Lung (tissue), 12 donors: ENCODE data around the gene ATL2. TPM values are rescaled to one million over a fixed set of nuclear protein-coding genes. Genes with fewer than 3 reads are reported as not detected.
"Not testable (repeated sequence)": the region's sequence is repeated elsewhere in the genome, so short reads cannot be mapped to it uniquely, and the experiment has no call there.

Source experiments
- ATAC-seq: fragments of 200-7000 bp; cut with Tn5 transposase; one replicate; pipeline ENCODE4 v1.9.1; 2020; ENCODE audit warnings: moderate number of reproducible peaks; ENCODE audit not compliant: insufficient read depth, low FRiP score
- DNase-seq, 3 donors: peaks; one replicate each; pipeline ENCODE4 v3.0.0-alpha.2; 2013 to 2017
- H3K27ac ChIP-seq, 2 donors: one replicate each; pipeline ENCODE4 v1.5.1; 2013; ENCODE audit warnings: mild to moderate bottlenecking in 2 of 2, moderate library complexity in 2 of 2, control low read depth in 1 of 2, inconsistent platforms in 1 of 2, low read depth in 1 of 2, low read length in 1 of 2
- H3K27me3 ChIP-seq, 3 donors: one replicate each; pipeline ENCODE4 v1.5.1; 2013; ENCODE audit warnings: low read length in 2 of 3; ENCODE audit not compliant: control insufficient read depth in 3 of 3, insufficient read depth in 3 of 3
- H3K36me3 ChIP-seq, 4 donors: one replicate each; pipeline ENCODE4 v1.5.1; 2013; ENCODE audit warnings: low read length in 4 of 4, mild to moderate bottlenecking in 1 of 4, moderate library complexity in 1 of 4; ENCODE audit not compliant: control insufficient read depth in 4 of 4, insufficient read depth in 4 of 4
- H3K4me1 ChIP-seq, 5 donors: one replicate each; pipeline ENCODE4 v1.5.1; 2013; ENCODE audit warnings: low read length in 5 of 5, mild to moderate bottlenecking in 2 of 5, moderate library complexity in 1 of 5; ENCODE audit not compliant: control insufficient read depth in 5 of 5, insufficient read depth in 5 of 5
- H3K4me3 ChIP-seq: one replicate; pipeline ENCODE4 v1.5.1; 2013; ENCODE audit warnings: mild to moderate bottlenecking, control low read depth, moderate library complexity
- H3K9ac ChIP-seq, 2 donors: one replicate each; pipeline ENCODE4 v1.5.1; 2013; ENCODE audit warnings: low read length in 2 of 2, control low read depth in 1 of 2; ENCODE audit not compliant: insufficient read depth in 1 of 2
- H3K9me3 ChIP-seq, 4 donors: one replicate each; pipeline ENCODE4 v1.5.1; 2013; ENCODE audit warnings: low read length in 3 of 4, mild to moderate bottlenecking in 1 of 4, moderate library complexity in 1 of 4; ENCODE audit not compliant: control insufficient read depth in 4 of 4, insufficient read depth in 3 of 4
- WGBS, 2 donors: extraction: QIAGEN DNeasy Blood & Tissue Kit; methylation state at CpG; one replicate each; pipeline ENCODE4 v1.1.7; 2013; 5-methylcytosine and 5-hydroxymethylcytosine counted together
- polyA plus RNA-seq, 2 donors: library from polyadenylated mRNA; stranded (reverse); fragments of 200-250 nt; gene quantifications; one replicate each; pipeline ENCODE4 v1.2.1, GENCODE V29; 2013
- total RNA-seq, 2 donors: library from RNA; depleted of rRNA in 1 of 2; stranded (reverse); fragments of >200 nt in 1 of 2; gene quantifications; one replicate each; pipeline ENCODE4 v1.2.1, GENCODE V29; 2014 to 2021
- TF ChIP-seq, protein P1 (sequence below): IDR thresholded peaks from 2 replicates; pipeline ENCODE4 v1.5.1; 2012; ENCODE audit warnings: mild to moderate bottlenecking; ENCODE audit errors: control extremely low read depth, extremely low read depth
- donor health status: control.
- donor health status: control.
- donor health status: Bipolar disorder and iron deficiency.
- donor health status: healthy.
- donor health status: DM: yes; HTN: yes; CAD: no.

ATL2 gene
- total and polyA plus RNA-seq, 4 donors = 23.4 to 171 (median 40.2) TPM

DNA sequence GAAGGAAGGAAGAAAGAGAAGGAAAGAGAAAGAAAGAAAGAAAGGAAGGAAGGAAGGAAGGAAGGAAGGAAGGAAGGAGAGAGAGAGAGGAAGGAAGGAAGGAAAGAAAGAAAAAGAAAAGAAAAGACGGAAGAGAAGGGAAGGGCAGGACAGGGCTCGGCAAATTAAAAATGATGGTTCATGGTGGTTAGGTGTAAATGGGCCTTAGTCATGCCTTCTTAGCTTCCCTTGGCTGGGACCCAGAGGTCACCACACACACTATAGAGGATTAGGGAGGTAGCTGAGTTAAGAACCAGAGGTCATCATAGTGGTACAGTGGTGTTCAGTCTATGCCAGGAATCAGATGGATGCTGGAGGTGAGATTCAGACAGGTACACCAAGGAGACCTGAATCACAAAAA, 9.3 kb upstream of the ATL2 start:
- Histone ChIP-seq H3K36me3 (no peaks in the 10 kb centered on the region), H3K27ac (no peak overlapping the region), H3K9me3 (no peaks in the 10 kb centered on the region), H3K4me1 (peaks cover 0 to 20% (median 6%) of the 10 kb centered on the region in 5 donors), H3K27me3 (no peaks in the 10 kb centered on the region), H3K4me3 (no peak overlapping the region), H3K9ac (no peak overlapping the region)
- TF ChIP-seq, protein P1, sequence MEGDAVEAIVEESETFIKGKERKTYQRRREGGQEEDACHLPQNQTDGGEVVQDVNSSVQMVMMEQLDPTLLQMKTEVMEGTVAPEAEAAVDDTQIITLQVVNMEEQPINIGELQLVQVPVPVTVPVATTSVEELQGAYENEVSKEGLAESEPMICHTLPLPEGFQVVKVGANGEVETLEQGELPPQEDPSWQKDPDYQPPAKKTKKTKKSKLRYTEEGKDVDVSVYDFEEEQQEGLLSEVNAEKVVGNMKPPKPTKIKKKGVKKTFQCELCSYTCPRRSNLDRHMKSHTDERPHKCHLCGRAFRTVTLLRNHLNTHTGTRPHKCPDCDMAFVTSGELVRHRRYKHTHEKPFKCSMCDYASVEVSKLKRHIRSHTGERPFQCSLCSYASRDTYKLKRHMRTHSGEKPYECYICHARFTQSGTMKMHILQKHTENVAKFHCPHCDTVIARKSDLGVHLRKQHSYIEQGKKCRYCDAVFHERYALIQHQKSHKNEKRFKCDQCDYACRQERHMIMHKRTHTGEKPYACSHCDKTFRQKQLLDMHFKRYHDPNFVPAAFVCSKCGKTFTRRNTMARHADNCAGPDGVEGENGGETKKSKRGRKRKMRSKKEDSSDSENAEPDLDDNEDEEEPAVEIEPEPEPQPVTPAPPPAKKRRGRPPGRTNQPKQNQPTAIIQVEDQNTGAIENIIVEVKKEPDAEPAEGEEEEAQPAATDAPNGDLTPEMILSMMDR = no peak
- DNase-seq (no peak), ATAC-seq (no peak)
- 14 to 57% methylated on average over 2 of the region's 2 CpGs for WGBS, 2 donors

GRCh38 chr2:38384338-38384737, 7.3 kb upstream of the ATL2 start:
- Histone ChIP-seq H3K27ac (no peak overlapping the region), H3K4me3 (no peak overlapping the region), H3K9me3 (no peaks in the 10 kb centered on the region), H3K9ac (no peak overlapping the region), H3K36me3 (no peaks in the 10 kb centered on the region), H3K4me1 (peaks cover 0 to 20% (median 6%) of the 10 kb centered on the region in 5 donors), H3K27me3 (no peaks in the 10 kb centered on the region)
- TF ChIP-seq, protein P1 = no peak
- ATAC-seq (no peak), DNase-seq (peak; percentile 27 to 82 (median 76))
- 41 to 70% methylated on average over 3 of the region's 3 CpGs for WGBS, 2 donors

GRCh38 chr2:38383741-38384140, 6.7 kb upstream of the ATL2 start:
- WGBS, 2 donors = 79 to 86% methylated on average over 6 of the region's 6 CpGs
- H3K4me1 ChIP-seq = peaks cover 0 to 20% (median 7%) of the 10 kb centered on the region in 5 donors
- H3K9me3 ChIP-seq, H3K36me3 ChIP-seq, H3K27ac ChIP-seq, ATAC-seq, H3K4me3 ChIP-seq, H3K9ac ChIP-seq, H3K27me3 ChIP-seq: not testable (repeated sequence)
- DNase-seq = peak; percentile 67 to 80 (median 78)

GRCh38 chr2:38381381-38382143, 4.5 kb upstream of the ATL2 start:
- Histone ChIP-seq H3K27ac (no peak overlapping the region), H3K9ac (no peak overlapping the region), H3K27me3 (no peaks in the 10 kb centered on the region), H3K36me3 (no peaks in the 10 kb centered on the region), H3K4me1 (peaks cover 0 to 30% (median 11%) of the 10 kb centered on the region in 5 donors), H3K4me3 (no peak overlapping the region), H3K9me3 (no peaks in the 10 kb centered on the region)
- ATAC-seq (no peak), DNase-seq (no peak)
- WGBS, 2 donors = 94 to 96% methylated on average over 6 of the region's 6 CpGs
- TF ChIP-seq, protein P1 = no peak
